ENCODE measurements around the gene USP36.
"Not testable (repeated sequence)": the region's sequence is repeated elsewhere in the genome, so short reads cannot be mapped to it uniquely, and the experiment has no call there.

Gene USP36

DNA sequence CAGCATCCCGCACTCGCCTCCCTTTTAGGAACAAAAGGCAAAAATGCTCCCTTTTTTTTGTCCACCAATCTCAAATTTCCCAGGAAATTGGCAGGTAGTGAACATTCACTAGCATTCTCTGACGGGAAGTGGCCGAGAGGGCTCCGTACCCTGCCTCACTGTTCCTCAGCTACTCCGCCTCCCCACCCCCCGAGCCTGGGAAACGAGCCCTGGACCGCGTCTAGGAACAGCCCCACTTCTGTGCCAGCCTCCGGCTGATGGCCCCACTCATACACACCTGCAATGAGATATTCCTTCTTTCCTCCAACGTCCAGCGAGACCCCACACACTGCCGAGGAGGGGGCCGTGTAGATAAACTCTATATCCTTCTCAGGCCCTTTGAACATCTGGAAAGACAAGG is 30.0 kb upstream of the USP36 start:
- no peak for FAIRE-seq

DNA sequence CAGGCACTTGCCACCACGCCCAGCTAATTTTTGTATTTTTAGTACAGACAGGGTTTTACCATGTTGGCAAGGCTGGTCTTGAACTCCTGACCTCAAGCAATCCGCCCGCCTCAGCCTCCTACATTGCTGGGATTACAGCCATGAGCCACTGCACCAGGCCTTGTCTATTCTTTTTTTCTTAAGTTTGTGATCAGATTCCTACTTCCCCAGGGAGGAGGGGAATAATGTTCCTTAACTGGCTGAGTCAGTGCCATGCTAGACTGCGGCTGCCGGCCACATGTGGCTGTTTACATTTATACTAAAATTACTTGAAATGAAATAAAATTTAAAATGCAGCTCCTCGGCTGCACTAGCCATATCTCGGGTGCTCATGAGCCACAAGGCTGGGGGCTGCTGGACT is 27.8 kb upstream of the USP36 start:
- FAIRE-seq, result no peak

DNA sequence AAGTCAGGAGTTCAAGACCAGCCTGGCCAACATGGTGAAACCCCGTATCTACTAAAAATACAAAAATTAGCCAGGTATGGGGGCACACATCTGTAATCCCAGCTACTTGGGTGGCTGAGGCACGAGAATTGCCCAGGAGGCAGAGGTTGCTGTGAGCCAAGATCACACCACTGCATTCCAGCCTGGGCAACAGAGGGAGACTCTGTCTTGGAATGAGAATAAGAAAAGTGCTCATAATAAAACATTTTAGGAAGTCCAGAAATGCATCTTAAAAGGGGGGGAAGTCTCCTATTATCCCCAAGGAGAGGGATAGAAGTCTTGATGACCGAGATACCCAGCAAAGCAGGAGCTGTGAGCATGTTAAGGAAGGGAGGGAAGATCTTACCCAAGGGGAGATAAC is 26.4 kb upstream of the USP36 start:
- not testable (repeated sequence) for FAIRE-seq

DNA sequence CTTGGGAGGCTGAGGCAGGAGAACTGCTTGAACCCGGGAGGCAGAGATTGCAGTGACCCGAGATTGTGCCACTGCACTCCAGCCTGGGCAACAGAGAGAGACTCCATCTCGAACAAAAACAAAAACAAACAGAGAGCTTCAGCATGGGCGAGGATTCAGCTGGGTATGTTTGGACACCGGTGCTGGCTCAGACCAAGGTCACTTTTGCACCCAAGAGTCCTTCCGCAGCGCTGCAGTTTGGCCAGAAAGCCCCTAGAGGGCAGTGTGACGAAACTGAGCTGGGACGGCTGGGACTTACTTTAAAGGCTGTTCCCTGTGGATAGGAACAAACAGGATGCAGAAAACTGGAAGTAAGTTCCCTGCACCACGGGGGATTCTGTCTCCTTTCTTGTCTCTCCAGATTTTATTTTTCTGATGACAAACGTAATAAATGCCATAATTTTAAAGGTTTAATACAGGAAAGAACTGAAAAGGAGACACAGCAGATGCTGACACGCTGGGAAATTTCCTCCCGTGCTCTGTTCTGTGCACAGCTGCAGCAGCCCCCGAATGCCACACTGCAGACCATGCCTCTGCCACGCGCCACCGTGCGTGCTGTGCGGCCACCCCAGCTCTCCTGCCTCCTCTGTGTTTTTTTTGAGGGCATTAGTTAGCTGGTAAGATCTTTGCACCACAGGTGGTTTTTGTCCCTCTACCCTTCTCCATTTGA is 25.2 kb upstream of the USP36 start:
- no peak for FAIRE-seq

DNA sequence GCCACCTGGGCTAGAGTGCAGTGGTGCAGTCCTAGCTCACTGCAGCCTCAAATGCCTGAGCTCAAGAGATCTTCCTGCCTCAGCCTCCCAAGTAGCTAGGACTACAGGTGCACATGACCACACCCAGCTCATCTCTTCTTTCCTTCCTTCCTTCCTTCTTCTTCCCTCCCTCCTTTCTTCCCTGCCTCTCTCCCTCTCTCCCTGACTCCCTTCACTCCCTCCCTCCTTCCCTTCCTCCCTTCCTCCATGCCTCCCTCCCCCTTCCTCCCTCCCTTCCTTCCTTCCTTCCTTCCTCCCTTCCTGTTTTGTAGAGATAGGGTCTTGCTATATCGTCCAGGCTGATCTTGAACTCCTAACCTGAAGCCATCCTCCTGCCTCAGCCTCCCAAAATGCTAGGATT is 23.5 kb upstream of the USP36 start:
- FAIRE-seq, result no peak

DNA sequence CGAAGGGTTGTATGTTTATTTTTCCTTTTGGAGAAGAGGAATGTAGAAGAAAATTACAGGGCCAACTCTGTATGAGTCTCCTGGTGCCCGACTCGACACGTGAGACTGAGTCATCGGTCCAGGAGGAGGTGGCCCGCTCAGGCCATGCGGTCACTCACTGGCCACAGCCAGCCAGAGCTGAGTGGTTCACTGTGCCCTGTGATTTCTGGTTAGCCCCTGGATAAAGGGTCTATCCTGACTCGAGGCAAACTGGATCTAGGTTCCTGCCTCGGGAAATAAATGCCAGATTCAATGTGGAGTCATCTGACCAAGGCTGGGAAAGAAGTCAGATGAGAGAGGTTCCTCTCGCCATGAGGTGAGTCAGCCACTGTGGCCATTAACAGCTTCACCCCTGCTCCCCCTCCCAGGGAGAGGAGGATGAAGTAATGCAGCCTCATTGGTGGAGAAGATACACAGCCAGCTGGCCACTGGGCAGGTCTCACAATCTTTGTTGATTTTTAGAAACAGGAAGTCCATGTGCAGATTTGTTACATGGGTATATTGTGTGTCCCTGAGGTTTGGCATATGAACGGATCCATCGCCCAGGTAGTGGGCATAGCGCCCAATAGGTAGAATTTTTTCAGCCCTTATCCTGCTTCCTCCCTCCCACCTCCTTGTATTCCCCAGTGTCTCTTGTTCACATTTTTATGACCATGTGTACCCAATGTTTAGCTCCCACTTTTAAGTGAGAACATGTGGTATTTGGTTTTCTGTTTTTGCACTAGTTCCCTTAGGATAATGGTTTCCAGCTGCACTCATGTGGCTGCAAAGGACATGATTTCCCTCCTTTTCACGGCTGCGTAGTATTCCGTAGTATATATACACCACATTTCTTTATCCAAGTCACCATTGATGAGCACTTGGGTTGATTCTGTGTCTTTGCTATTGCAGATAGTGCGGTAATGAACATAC is 21.7 kb upstream of the USP36 start:
- no peak for FAIRE-seq

DNA sequence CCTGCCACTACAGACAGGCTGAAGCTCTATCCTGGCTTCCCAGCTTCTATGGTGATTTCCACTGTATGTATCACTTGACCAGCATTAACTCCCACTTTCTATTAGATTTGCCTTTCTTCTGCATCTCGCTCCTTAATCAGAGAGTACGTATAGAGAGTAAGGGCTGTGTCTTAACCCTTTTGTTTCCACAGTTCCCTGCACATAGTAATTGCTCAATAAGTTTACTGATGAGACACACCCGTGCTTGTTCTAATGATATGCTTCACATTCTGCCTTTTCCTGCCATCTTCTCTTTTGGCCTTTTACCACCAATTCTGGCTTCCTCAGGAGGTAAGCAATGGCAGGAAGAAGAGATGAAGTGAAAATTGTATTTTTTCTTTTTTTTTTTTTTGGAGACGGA is 20.6 kb upstream of the USP36 start:
- FAIRE-seq, result no peak

DNA sequence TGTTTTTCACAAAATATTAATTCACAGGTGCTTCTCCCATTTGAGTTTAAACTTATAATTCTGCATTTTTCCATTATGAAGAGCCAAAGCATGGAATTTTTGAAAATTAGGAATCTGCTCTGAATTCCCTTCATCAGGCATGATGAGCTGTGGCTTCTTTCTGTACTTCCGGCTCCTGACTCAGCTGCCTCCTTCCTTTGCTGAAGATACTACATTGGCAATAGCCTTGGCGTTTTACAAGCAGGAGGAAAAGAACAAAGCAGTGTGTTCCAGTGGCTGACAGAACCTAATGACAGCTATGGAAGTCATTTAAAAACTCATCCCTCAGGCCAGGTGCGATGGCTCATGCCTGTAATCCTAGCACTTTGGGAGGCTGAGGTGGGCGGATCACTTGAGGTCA is 18.4 kb upstream of the USP36 start:
- no peak for FAIRE-seq

DNA sequence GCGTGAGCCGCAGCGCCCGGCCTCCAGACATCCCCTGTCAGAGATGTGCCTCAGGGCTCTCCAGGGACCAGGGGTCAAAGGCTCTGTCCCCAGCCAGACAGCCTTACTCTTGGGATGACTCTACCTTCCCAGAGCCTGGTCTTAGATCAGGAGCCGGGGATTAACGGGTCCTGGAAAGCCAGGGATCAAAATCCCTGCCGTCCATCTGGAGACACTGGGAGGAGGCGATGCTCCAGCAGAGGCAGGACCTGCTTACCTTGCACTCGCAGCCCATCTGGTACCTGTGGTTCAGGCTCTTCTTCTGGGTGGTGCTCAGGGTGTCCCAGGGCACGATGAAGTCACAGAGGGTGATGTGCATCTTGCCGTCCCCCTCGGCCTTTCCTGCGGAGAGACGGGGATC is 16.7 kb upstream of the USP36 start:
- no peak for FAIRE-seq

DNA sequence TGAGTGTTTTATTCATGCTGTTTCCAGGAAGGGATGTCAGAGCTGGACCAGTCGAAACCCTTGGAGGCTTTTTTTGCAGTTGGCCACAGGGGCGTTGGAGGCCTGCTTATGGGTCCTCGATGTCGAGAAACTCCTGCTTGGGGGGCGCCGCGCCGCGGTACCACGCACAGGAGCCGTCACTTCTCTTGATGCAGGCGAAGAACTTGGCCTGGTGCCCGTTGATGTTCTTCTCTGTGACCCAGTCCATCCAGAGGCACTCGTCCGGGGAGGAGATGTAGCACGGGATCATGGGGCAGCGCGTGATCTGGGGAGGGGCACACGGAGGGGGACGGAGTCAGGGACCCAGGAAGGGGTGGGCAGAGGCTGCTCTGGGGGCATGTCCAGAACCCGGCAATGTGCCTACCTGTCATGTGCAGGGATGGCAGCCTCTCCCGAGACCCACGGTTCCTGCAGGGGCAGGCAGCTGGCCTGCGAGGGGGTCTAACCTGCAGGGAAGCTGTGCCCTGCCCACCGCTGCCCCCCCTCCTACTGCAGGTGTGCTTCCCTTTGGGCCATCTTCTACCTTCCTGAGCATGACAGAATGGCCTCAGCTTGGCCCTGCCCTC is 15.0 kb upstream of the USP36 start:
- no peak for FAIRE-seq

DNA sequence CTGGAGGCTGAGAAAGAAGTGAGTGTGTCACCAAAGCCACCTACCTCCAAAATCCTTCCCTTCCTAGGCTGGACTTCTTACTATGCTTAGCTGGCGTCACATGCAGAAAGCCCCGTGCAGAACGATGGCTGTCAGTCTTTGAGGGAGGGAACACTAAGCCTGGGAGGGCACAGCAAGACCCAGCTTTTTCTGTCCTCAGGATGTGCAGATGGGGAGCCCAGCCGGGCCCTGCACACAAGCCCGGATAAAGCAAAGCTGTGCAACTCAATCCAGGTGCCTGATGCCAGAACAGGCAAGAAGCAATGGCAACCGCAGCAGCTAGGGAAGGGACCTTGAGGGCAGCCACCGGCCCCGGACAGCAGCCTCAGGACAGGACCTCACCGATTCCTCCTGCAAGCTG is 13.9 kb upstream of the USP36 start:
- FAIRE-seq, result no peak

DNA sequence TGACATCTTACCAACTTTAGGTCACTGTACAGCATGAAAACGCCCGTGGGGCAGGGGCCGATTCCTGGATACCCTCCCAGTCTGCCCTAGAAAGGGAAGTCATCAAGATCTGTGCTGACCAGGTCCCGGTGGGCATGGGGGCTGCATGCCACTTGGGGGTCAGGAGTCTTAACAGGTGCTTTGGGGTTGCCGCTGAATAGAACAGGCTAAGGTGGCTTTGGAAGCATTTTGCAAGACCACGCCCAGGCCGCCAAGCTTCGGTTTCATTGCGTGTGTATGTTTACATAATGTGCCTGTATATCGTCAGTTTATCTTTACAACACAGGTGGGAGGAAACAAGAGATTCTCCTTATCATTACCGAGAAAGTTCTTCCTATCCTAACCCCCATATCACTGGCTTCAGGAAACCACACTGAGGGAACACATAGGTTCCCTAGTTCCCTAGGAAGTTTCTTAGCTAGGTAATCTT is 13.3 kb upstream of the USP36 start:
- no peak for FAIRE-seq

DNA sequence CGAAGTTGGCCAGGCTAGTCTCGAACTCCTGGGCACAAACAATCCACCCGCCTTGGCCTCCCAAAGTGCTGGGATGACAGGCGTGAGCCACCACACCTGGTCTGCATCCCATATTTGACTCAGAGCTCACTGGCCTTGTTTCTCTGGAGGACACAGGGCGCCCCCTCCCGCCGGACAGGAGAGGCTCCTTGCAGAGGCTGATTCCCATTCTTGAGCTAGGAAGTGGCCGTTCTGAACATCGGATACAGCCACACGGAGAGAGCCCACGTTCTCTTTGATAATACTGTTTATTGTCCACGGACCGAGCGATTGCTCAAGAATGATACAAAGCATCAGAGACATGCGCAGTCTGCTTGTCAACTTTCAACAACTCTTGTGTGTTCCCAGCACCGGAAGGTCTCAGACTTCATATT is 12.1 kb upstream of the USP36 start:
- no peak for FAIRE-seq

DNA sequence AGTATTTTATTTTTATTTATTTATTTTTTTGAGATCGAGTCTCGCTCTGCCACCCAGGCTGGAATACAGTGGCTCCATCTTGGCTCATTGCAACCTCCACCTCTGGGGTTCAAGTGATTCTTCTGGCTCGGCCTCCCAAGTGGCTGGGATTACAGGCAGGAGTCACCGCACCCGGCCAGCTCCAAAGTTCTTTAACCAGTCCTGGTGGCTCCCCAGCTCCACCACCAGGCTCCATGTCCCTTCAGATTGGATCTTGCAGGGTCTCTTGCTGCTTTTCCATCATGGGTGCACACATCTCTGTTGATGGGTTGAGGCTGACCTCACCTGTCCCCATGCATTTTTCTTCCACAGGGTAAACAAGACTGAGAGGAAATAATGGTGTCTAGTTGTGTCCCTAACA is 8.4 kb upstream of the USP36 start:
- FAIRE-seq, result no peak

DNA sequence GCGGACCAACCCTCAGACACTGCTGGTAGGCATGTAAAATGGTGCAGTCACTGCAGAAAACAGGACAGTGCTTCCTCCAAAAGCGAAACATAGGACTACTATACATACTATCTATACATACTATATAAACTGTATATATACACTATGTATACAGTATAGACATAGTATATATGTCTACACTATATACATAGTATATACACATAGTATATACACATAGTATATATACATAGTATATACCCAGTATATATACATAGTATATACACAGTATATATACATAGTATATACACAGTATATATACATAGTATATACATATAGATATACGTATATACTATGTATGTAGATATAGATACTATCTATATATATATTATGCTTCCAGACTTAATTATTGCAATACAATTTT is 6.4 kb upstream of the USP36 start:
- peak; percentile 49 for FAIRE-seq

DNA sequence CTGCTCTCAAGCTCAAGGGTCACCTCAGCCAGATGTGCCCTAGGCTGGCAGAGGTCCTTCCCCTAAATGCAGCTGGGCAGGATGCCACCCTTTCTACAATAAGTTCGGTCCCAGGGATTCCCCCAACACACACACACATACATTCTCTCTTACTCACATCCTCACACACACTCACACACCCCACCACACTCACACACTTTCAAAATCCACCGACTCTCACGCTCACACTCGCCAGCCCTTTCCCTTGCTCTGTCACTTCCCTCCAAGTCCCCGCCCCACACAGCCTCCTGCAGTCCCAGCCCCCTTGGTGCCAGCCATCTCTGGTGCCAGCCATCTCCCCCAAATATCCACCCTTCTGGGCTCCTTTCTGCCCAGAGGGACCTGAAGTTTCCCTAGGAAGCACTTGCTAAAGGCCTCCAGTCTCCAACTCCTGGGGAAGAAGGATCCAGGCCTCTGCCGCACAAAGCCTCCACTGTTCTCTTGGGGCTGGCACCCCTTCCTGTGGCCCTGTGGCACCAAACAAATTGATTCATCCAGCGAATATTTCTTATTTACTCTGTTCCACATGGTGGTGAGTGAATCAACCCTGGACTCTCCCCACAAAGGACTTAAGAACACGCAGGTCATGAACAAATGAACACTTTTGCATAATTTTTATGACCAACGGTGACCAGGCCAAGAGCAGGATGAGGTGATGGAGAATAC is 3.8 kb upstream of the USP36 start:
- no peak for FAIRE-seq

DNA sequence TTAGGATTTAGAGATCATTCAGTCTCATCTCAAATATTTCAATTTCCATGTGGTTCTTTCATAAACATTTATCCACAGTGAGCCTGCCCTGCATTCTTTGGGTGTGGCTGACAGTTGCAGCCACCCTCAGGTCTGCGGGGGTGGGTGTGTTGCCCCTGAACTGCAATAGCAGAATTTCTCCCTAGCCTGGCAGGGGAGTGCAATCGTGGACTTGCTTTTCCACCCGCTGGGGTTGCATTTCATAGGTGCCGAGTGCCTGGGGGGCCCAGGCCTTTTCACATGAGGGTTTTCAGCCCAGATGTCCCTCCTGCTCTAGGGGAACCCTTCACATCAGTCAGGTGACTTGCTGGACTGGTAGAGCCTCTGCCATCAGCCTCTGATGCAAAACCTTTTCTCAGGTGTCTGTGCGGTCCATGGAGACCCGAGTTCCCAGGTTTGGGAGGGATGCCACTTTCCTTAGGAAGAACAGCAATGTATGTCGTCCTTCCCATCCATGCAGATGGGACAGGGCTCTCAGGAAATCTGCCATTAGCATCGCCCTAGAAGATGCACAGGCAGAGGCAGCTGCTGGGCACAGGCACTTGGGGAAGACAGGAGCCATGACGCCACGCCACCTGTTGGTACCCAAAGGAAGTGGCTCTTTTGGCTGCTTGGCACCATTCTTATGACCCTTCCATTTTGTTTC is 2.4 kb upstream of the USP36 start:
- no peak for FAIRE-seq

DNA sequence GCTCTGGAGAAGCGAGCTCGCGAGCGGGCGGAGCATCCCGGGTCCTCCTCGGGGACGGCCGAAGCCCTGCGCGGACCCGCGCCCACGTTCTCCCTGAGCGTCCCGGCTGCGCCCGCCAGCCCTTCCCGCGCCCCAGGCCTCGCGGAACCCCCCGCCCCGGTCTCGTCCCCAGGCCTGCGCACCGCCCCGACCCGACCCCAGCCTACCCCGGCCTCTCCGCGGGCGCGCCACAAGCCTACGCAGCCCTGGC is 159 bp downstream of the USP36 start:
- FAIRE-seq, result no peak

DNA sequence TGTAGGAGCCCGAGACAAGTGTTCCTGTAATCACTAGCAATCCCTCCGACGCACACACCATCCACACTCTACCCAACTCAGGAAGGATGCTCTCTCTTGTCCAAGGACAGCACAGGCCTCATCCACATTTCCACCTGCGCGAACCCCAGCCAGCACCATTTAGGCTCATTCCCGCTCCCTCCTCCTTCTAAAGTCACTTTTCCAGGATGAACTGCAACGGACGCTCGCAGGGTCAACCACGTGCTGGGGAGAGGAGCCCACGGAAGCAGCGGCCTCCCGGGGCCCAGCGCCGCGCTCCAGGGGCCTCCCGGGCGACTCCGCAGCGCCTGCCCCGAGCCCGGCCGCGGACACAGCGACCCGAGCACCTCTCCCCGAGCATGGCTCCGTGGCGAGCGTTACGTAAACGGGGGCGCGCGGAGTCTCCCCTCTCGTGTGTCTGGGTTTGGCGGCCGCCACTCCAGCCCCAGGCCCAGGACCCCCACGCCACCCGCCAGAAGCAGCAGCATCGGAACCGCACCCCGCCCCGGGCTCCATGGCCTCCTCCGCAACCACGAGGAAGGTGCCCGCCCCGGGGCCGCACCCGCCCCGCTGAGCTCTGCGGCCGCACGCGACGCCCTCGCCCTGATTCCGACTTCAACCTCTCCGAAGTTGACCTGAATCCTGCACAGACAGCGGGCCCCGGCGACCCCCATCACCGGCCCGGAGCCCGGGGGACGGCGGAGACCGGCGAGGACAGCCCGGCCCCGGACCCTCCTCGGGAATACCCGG is 668 bp downstream of the USP36 start:
- no peak for FAIRE-seq

DNA sequence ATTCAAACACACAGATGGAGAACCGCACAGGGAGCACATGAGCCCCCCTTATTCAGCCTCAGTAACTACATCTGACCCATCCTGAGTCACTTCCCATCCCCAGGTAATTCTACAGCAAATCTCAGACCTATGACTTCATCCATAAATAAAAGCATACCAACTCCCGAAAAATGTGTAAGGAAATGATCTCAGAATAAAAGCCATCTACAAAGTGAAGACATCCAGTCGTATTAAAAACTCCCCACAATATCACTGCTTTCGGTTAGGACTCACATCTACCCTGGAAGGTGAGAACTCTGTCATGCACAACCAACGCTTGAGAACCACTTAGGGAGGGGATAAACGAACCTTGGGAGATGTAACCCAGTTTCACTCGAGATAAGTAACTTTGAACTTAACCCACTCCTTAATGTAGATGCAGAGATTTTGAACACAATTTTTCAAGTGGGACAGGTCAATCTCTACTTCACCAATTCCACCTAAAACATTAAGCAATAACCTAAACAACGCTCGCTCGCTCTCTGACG is 1.3 kb downstream of the USP36 start:
- no peak for FAIRE-seq

DNA sequence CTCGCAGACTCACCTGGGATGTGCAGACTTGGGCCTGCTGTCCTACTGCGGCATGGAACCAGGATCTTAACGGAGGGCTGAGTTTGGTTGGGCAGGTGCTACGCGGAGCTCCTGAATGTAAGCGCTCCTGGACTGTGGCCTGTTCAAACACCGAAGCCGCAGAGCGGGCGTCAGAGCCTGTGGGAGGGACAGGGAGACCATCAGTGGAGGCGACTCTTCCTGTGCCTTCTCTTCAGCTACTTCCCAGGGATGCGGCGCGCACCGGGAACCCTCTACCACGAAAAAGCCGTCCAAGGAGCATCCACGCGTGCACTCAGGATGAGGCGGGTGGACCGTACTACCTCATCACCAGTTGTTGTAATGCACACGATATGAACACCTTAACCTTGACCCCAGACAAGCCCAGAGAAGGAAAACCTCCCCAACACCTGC is 2.0 kb downstream of the USP36 start:
- FAIRE-seq, result no peak
